ENCODE results near the gene SUSD1. TPM values are rescaled to one million over a fixed set of nuclear protein-coding genes. Genes with fewer than 3 reads are reported as not detected.

SUSD1 gene
- polyA plus RNA-seq, 4 donors, result 31.2 to 35.8 (median 34.1) TPM

GRCh38 chr9:111997831-111998230, 177.3 kb downstream of the SUSD1 start:
- no peak for DNase-seq (ENCODE audit: low read depth in 4 of 4, low spot score in 2 of 4)

GRCh38 chr9:111994831-111995458, 180.2 kb downstream of the SUSD1 start:
- no peak for DNase-seq (ENCODE audit: low read depth in 4 of 4, low spot score in 2 of 4)

GRCh38 chr9:111993319-111993718, 181.8 kb downstream of the SUSD1 start:
- no peak for DNase-seq (ENCODE audit: low read depth in 4 of 4, low spot score in 2 of 4)

- no peak for DNase-seq (ENCODE audit: low read depth in 4 of 4, low spot score in 2 of 4)
These were observed 182.6 kb downstream of the SUSD1 start for GRCh38 chr9:111992523-111992922.

GRCh38 chr9:111991179-111991578, 183.9 kb downstream of the SUSD1 start:
- no peak for DNase-seq (ENCODE audit: low read depth in 4 of 4, low spot score in 2 of 4)

Other genes with a start within 250 kb of the SUSD1 start
- gene PTBP3, start 158.3 kb upstream of the SUSD1 start, polyA plus RNA-seq (ENCODE audit: insufficient read length in 4 of 4), result 100 to 1,000 TPM in 1 of 4 donors, 10 to 100 TPM in 3; 80.3 to 110 (median 84.2) TPM
- 100 to 1,000 TPM in 2 of 4 donors, 10 to 100 TPM in 2; 85.0 to 108 (median 98.7) TPM for gene HSDL2, start 204.8 kb upstream of the SUSD1 start, polyA plus RNA-seq (ENCODE audit: insufficient read length in 4 of 4)

Data from left renal cortex interstitium (tissue), 4 donors.